Neuronal stem cell (in vitro differentiated cells): Measurements from ENCODE around the gene IQCK.

Experiments used
- DNase-seq: peaks from one replicate; pipeline ENCODE4 v3.0.0-alpha.2; 2013; ENCODE audit warnings: low spot score
- H2AFZ ChIP-seq: one replicate; pipeline ENCODE4 v1.6.1; 2013; ENCODE audit warnings: mild to moderate bottlenecking, low read length, inconsistent platforms
- H2AK5ac ChIP-seq: 2 replicates; pipeline ENCODE4 v1.6.1; 2013; ENCODE audit warnings: low read depth, mild to moderate bottlenecking, inconsistent platforms, low read length, moderate library complexity, mixed read lengths
- H2BK120ac ChIP-seq: 2 replicates; pipeline ENCODE4 v1.6.1; 2013; ENCODE audit warnings: low read depth, mild to moderate bottlenecking, inconsistent platforms, low read length, moderate library complexity, mixed read lengths
- H2BK12ac ChIP-seq: one replicate; pipeline ENCODE4 v1.6.1; 2013; ENCODE audit warnings: low read length, inconsistent platforms
- H2BK15ac ChIP-seq: 2 replicates; pipeline ENCODE4 v1.6.1; 2013; ENCODE audit warnings: mild to moderate bottlenecking, low read length, inconsistent platforms, mixed read lengths
- H2BK5ac ChIP-seq: one replicate; pipeline ENCODE4 v1.6.1; 2013; ENCODE audit warnings: inconsistent platforms, mild to moderate bottlenecking, low read length, moderate library complexity
- H3K14ac ChIP-seq: one replicate; pipeline ENCODE4 v1.6.1; 2013; ENCODE audit warnings: low read length, inconsistent platforms
- H3K18ac ChIP-seq: 2 replicates; pipeline ENCODE4 v1.6.1; 2013; ENCODE audit warnings: low read length, inconsistent platforms
- H3K23ac ChIP-seq: 2 replicates; pipeline ENCODE4 v1.6.1; 2013; ENCODE audit warnings: low read depth, mild to moderate bottlenecking, mixed read lengths, low read length, inconsistent platforms; ENCODE audit not compliant: poor library complexity
- H3K27ac ChIP-seq: replicated peaks from 3 replicates; pipeline ENCODE4 v1.5.1; 2013; ENCODE audit warnings: low read length, inconsistent platforms
- H3K27me3 ChIP-seq, 3 experiments: 2 replicates each; pipeline ENCODE4 v1.6.1; 2013; ENCODE audit warnings: low read length in 3 of 3, mild to moderate bottlenecking in 2 of 3, inconsistent platforms in 1 of 3, low read depth in 1 of 3, mixed read lengths in 1 of 3, moderate library complexity in 1 of 3; ENCODE audit not compliant: control insufficient read depth in 3 of 3, insufficient read depth in 3 of 3
- H3K36me3 ChIP-seq, 2 donors: replicated peaks in 1 of 2; 2 replicates each; pipeline ENCODE4 v1.6.1; 2013; ENCODE audit warnings: low read length in 2 of 2; ENCODE audit not compliant: control insufficient read depth in 2 of 2, insufficient read depth in 2 of 2
- H3K4ac ChIP-seq: 2 replicates; pipeline ENCODE4 v1.6.1; 2013; ENCODE audit warnings: inconsistent platforms, mild to moderate bottlenecking, low read length, moderate library complexity
- H3K4me1 ChIP-seq, 2 donors: 1 replicate in 1 of 2; 2 replicates in 1 of 2; pipeline ENCODE4 v1.6.1; 2013; ENCODE audit warnings: low read length in 2 of 2, low read depth in 1 of 2; ENCODE audit not compliant: control insufficient read depth in 2 of 2, insufficient read depth in 1 of 2
- H3K4me2 ChIP-seq: one replicate; pipeline ENCODE4 v1.6.1; 2013; ENCODE audit warnings: mild to moderate bottlenecking, low read length, inconsistent platforms; ENCODE audit not compliant: insufficient read depth, poor library complexity, severe bottlenecking
- H3K4me3 ChIP-seq, 2 donors: 2 replicates each; pipeline ENCODE4 v1.5.1; 2013; ENCODE audit warnings: low read length in 2 of 2, mild to moderate bottlenecking in 2 of 2, inconsistent platforms in 1 of 2, moderate library complexity in 1 of 2
- H3K79me1 ChIP-seq: one replicate; pipeline ENCODE4 v1.6.1; 2013; ENCODE audit warnings: low read depth, mild to moderate bottlenecking, inconsistent platforms, low read length, moderate library complexity
- H3K9ac ChIP-seq: one replicate; pipeline ENCODE4 v1.6.1; 2013; ENCODE audit warnings: mild to moderate bottlenecking, low read depth, low read length, inconsistent platforms; ENCODE audit not compliant: poor library complexity
- H3K9me3 ChIP-seq, 2 donors: replicated peaks in 1 of 2; 2 replicates each; pipeline versions ENCODE3 to v1.6.1; 2013; ENCODE audit warnings: low read length in 2 of 2, mild to moderate bottlenecking in 2 of 2, inconsistent platforms in 1 of 2, low read depth in 1 of 2, mixed read lengths in 1 of 2, moderate library complexity in 1 of 2; ENCODE audit not compliant: control insufficient read depth in 2 of 2, insufficient read depth in 1 of 2
- H4K8ac ChIP-seq: one replicate; pipeline ENCODE4 v1.6.1; 2013; ENCODE audit warnings: low read depth, mild to moderate bottlenecking, inconsistent platforms, low read length, moderate library complexity
- H4K91ac ChIP-seq: one replicate; pipeline ENCODE4 v1.6.1; 2013; ENCODE audit warnings: low read length, low read depth, mild to moderate bottlenecking, inconsistent platforms; ENCODE audit not compliant: poor library complexity
- WGBS, 2 donors: extraction: QIAGEN DNeasy Blood & Tissue Kit; methylation state at CpG; one replicate each; pipeline ENCODE4 v1.1.7; 2013; ENCODE audit warnings: missing lambda C conversion rate in 2 of 2, mixed read lengths in 1 of 2; ENCODE audit not compliant: insufficient read length in 2 of 2, insufficient replicate concordance in 1 of 2; ENCODE audit errors: extremely low coverage in 2 of 2; 5-methylcytosine and 5-hydroxymethylcytosine counted together

Gene IQCK

GRCh38 chr16:19876501-19877059 lies 158.5 kb downstream of the IQCK start:
- Histone ChIP-seq H4K8ac (no peak overlapping the region), H2BK5ac (no peak overlapping the region), H2BK15ac (no peak overlapping the region), H2BK12ac (no peak overlapping the region), H2BK120ac (no peak overlapping the region), H3K27ac (no peak overlapping the region), H3K4me1 (peaks cover 6 to 15% of the 10 kb centered on the region in 2 donors), H3K9ac (no peak overlapping the region), H3K18ac (no peak overlapping the region), H3K4me3 (no peak overlapping the region), H3K27me3 (no peaks in the 10 kb centered on the region), H3K4me2 (no peak overlapping the region), H3K14ac (no peak overlapping the region), H3K79me1 (peaks cover 6% of the 10 kb centered on the region), H2AFZ (no peak overlapping the region), H3K23ac (no peak overlapping the region), H2AK5ac (no peak overlapping the region), H4K91ac (no peak overlapping the region), H3K4ac (no peak overlapping the region), H3K36me3 (peaks cover 10 to 45% of the 10 kb centered on the region in 2 donors), H3K9me3 (no peaks in the 10 kb centered on the region)
- WGBS, 2 donors: no CpG with 5 or more reads among the region's 10 CpGs
- DNase-seq: no peak

GRCh38 chr16:19878757-19879156 lies 160.7 kb downstream of the IQCK start:
- H2BK12ac ChIP-seq: no peak overlapping the region
- no peak overlapping the region for H3K4me2 ChIP-seq
- H3K27ac ChIP-seq: no peak overlapping the region
- no peak overlapping the region for H2BK120ac ChIP-seq
- WGBS, 2 donors: no CpG with 5 or more reads among the region's 11 CpGs
- no peak overlapping the region for H3K4me3 ChIP-seq
- H4K8ac ChIP-seq: no peak overlapping the region
- H2AK5ac ChIP-seq: peak overlapping the region; percentile 37
- H2BK15ac ChIP-seq: peak overlapping the region; percentile 43
- no peak overlapping the region for H2BK5ac ChIP-seq
- peaks cover 0 to 33% of the 10 kb centered on the region in 2 donors for H3K36me3 ChIP-seq
- peak overlapping the region; percentile 28 for H3K4ac ChIP-seq
- H3K14ac ChIP-seq: no peak overlapping the region
- H3K9me3 ChIP-seq: no peaks in the 10 kb centered on the region
- no peaks in the 10 kb centered on the region for H3K27me3 ChIP-seq
- DNase-seq: no peak
- peak overlapping the region; percentile 20 for H3K18ac ChIP-seq
- H3K4me1 ChIP-seq: peaks cover 19% of the 10 kb centered on the region in 2 donors
- no peak overlapping the region for H3K9ac ChIP-seq
- H2AFZ ChIP-seq: no peak overlapping the region
- H3K79me1 ChIP-seq: peaks cover 8% of the 10 kb centered on the region
- no peak overlapping the region for H4K91ac ChIP-seq
- peak overlapping the region; percentile 56 for H3K23ac ChIP-seq

GRCh38 chr16:19879241-19879792 lies 161.2 kb downstream of the IQCK start:
- Histone ChIP-seq H3K23ac (no peak overlapping the region), H3K14ac (no peak overlapping the region), H2AK5ac (peak overlapping the region; percentile 37), H3K79me1 (peaks cover 8% of the 10 kb centered on the region), H3K4me3 (no peak overlapping the region), H3K18ac (peak overlapping the region; percentile 67), H2BK120ac (no peak overlapping the region), H2AFZ (no peak overlapping the region), H3K27ac (no peak overlapping the region), H3K4me2 (no peak overlapping the region), H3K27me3 (no peaks in the 10 kb centered on the region), H3K36me3 (peaks cover 0 to 33% of the 10 kb centered on the region in 2 donors), H3K9ac (no peak overlapping the region), H2BK15ac (no peak overlapping the region), H3K4ac (no peak overlapping the region), H4K8ac (no peak overlapping the region), H2BK5ac (no peak overlapping the region), H3K9me3 (no peaks in the 10 kb centered on the region), H4K91ac (peak overlapping the region; percentile 17), H3K4me1 (peaks cover 19% of the 10 kb centered on the region in 2 donors), H2BK12ac (no peak overlapping the region)
- no peak for DNase-seq
- WGBS, 2 donors: no CpG with 5 or more reads among the region's 13 CpGs

- Histone ChIP-seq H2BK12ac (no peak overlapping the region), H3K79me1 (peaks cover 4% of the 10 kb centered on the region), H2BK5ac (no peak overlapping the region), H3K27me3 (no peaks in the 10 kb centered on the region), H2BK15ac (no peak overlapping the region), H3K4me1 (peaks cover 17 to 19% of the 10 kb centered on the region in 2 donors), H3K23ac (no peak overlapping the region), H3K4me2 (no peak overlapping the region), H2AFZ (no peak overlapping the region), H3K4me3 (no peak overlapping the region), H4K91ac (no peak overlapping the region), H3K36me3 (peaks cover 0 to 30% of the 10 kb centered on the region in 2 donors), H2BK120ac (no peak overlapping the region), H4K8ac (no peak overlapping the region), H3K27ac (no peak overlapping the region), H3K14ac (no peak overlapping the region), H3K18ac (no peak overlapping the region), H2AK5ac (no peak overlapping the region), H3K9ac (no peak overlapping the region), H3K9me3 (peaks cover 4 to 7% of the 10 kb centered on the region in 2 donors), H3K4ac (no peak overlapping the region)
- DNase-seq: no peak
- WGBS, 2 donors: no CpG with 5 or more reads among the region's 7 CpGs
Measured at GRCh38 chr16:19881028-19881427, 163.0 kb downstream of the IQCK start.
